Measurements from ENCODE around the gene ACTN1. TPM values are rescaled to one million over a fixed set of nuclear protein-coding genes. Genes with fewer than 3 reads are reported as not detected.

The ACTN1 gene
- total RNA-seq, 4 donors from 2014 or later, result 31.9 to 111 (median 76.1) TPM

- intact Hi-C loops (cut with DNase I; ENCODE audit: low total_unique reads), result no loop called here
- DNase-seq (ENCODE audit: low spot score in 2 of 2), result no peak
- H3K4me3 ChIP-seq (ENCODE audit: low read depth, poor library complexity, severe bottlenecking), result no peak overlapping the region
- 51 to 95% methylated on average over 1 of the region's 1 CpG for WGBS, 2 donors
- TF ChIP-seq POLR2A (IDR thresholded peaks at IDR 0.05), result no peak
- TF ChIP-seq, protein P1, sequence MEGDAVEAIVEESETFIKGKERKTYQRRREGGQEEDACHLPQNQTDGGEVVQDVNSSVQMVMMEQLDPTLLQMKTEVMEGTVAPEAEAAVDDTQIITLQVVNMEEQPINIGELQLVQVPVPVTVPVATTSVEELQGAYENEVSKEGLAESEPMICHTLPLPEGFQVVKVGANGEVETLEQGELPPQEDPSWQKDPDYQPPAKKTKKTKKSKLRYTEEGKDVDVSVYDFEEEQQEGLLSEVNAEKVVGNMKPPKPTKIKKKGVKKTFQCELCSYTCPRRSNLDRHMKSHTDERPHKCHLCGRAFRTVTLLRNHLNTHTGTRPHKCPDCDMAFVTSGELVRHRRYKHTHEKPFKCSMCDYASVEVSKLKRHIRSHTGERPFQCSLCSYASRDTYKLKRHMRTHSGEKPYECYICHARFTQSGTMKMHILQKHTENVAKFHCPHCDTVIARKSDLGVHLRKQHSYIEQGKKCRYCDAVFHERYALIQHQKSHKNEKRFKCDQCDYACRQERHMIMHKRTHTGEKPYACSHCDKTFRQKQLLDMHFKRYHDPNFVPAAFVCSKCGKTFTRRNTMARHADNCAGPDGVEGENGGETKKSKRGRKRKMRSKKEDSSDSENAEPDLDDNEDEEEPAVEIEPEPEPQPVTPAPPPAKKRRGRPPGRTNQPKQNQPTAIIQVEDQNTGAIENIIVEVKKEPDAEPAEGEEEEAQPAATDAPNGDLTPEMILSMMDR (IDR thresholded peaks at IDR 0.05), result no peak
Observed at GRCh38 chr14:68836082-68836481, 143.0 kb downstream of the ACTN1 start.

GRCh38 chr14:68834816-68835215 lies 144.3 kb downstream of the ACTN1 start:
- 75 to 81% methylated on average over 6 of the region's 6 CpGs for WGBS, 2 donors
- intact Hi-C loops (cut with DNase I; ENCODE audit: low total_unique reads), result no loop called here
- no peak for TF ChIP-seq POLR2A (IDR thresholded peaks at IDR 0.05)
- TF ChIP-seq, protein P1 (IDR thresholded peaks at IDR 0.05), result no peak
- H3K4me3 ChIP-seq (ENCODE audit: low read depth, poor library complexity, severe bottlenecking), result no peak overlapping the region
- DNase-seq (ENCODE audit: low spot score in 2 of 2), result no peak

DNA sequence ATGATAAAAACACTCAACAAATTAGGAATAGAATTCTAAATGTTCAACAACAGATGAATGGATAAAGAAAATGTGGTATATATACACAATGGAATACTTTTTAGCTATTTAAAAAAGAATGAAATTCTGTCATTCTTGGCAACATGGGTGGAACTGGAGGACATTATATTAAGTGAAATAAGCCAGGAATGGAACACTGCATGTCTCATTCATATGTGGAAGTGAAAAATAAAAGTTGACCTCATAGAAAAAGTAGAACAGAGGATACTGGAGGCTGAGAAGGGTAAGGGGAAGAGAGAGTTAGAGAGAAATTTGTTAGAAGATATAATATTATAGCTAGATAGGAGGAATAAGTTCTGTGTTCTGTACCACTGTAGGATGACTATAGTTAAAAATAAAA lies 150.4 kb downstream of the ACTN1 start:
- intact Hi-C loops (cut with DNase I; ENCODE audit: low total_unique reads), result no loop called here
- no peak for DNase-seq (ENCODE audit: low spot score in 2 of 2)
- TF ChIP-seq, protein P1 (IDR thresholded peaks at IDR 0.05), result no peak
- no peak for TF ChIP-seq POLR2A (IDR thresholded peaks at IDR 0.05)
- H3K4me3 ChIP-seq (ENCODE audit: low read depth, poor library complexity, severe bottlenecking), result no peak overlapping the region

DNA sequence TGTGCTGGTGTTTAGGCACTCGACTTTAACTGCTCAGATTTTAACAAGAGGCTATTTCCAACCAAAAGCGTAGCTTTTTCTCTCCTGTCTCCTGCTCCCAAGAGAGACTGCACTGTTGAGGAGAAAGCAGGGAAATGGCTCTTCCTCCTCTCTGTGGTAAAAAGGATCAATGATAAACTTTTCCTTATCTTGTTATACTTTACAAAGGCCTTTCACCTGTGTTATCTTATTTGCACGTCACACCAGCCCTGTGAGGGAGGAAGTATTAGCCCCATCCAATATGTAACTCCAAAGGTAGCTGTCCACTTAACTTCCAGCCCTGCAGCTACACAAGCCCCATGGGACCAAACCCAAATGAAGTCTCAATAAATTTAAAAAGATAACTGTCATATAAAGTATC lies 153.4 kb downstream of the ACTN1 start:
- TF ChIP-seq POLR2A (IDR thresholded peaks at IDR 0.05), result no peak
- TF ChIP-seq, protein P1 (IDR thresholded peaks at IDR 0.05), result no peak
- 95% methylated on average over 3 of the region's 3 CpGs for WGBS, 2 donors
- no peak for DNase-seq (ENCODE audit: low spot score in 2 of 2)
- intact Hi-C loops (cut with DNase I; ENCODE audit: low total_unique reads), result loop anchor here (1.0 kb wide), 1 partner anchor 883 kb away; no protein-coding TSS in a partner anchor
- no peak overlapping the region for H3K4me3 ChIP-seq (ENCODE audit: low read depth, poor library complexity, severe bottlenecking)

GRCh38 chr14:68824517-68825347 lies 154.4 kb downstream of the ACTN1 start:
- DNase-seq (ENCODE audit: low spot score in 2 of 2), result peak; percentile 69 to 96

More at GRCh38 chr14:68824517-68825347, 154.4 kb downstream of the ACTN1 start:
- no peak overlapping the region for H3K4me3 ChIP-seq (ENCODE audit: low read depth, poor library complexity, severe bottlenecking)
- intact Hi-C loops (cut with DNase I; ENCODE audit: low total_unique reads), result loop anchor here (1.0 kb wide), 1 partner anchor 882 kb away; no protein-coding TSS in a partner anchor
- TF ChIP-seq POLR2A (IDR thresholded peaks at IDR 0.05), result no peak
- TF ChIP-seq, protein P1 (IDR thresholded peaks at IDR 0.05), result peak in 1 of 3 donors; percentile 71
- 31 to 41% methylated on average over 11 of the region's 11 CpGs for WGBS, 2 donors

All from lower leg skin (tissue), 4 donors.